Dendritic cell treated with granulocyte-macrophage colony-stimulating factor and Interleukin-4, amounts not matched to agents 40 ng/mL and 50 ng/mL, for 4 days (primary cell): Measurements from ENCODE around the gene UQCC3.
"Not testable (repeated sequence)": the region's sequence is repeated elsewhere in the genome, so short reads cannot be mapped to it uniquely, and the experiment has no call there.

Experiments used
- H3K27ac Mint-ChIP-seq: one replicate; pipeline ENCODE4 v1.8.0; 2022; ENCODE audit warnings: mild to moderate bottlenecking, mixed read lengths
- H3K27me3 Mint-ChIP-seq: one replicate; pipeline ENCODE4 v1.8.0; 2022; ENCODE audit warnings: mild to moderate bottlenecking, mixed read lengths
- H3K36me3 Mint-ChIP-seq: one replicate; pipeline ENCODE4 v1.8.0; 2022; ENCODE audit warnings: low read depth, mixed read lengths
- H3K4me1 Mint-ChIP-seq: one replicate; pipeline ENCODE4 v1.8.0; 2022; ENCODE audit warnings: low read depth, mixed read lengths
- H3K4me3 Mint-ChIP-seq: one replicate; pipeline ENCODE4 v1.8.0; 2022; ENCODE audit warnings: mild to moderate bottlenecking, moderate library complexity, mixed read lengths
- H3K9me3 Mint-ChIP-seq: one replicate; pipeline ENCODE4 v1.8.0; 2022; ENCODE audit warnings: mixed read lengths
- intact Hi-C: fragments of 100-400 bp; cut with micrococcal nuclease; formaldehyde crosslinking; loops from one replicate; pipeline ENCODE4 v1.15.0; 2022

Gene UQCC3

DNA sequence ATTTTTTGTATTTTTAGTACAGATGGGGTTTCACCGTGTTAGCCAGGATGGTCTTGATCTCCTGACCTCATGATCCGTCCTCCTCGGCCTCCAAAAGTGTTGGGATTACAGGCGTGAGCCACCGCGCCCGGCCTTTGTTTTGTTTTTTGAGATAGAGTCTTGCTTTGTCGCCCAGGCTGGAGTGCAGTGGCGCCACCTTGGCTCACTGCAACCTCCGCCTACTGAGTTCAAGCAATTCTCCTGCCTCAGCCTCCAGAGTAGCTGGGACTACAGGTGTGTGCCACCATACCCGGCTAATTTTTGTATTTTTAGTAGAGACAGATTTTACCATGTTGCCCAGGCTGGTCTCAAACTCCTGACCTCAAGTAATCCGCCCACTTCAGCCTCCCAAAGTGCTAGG lies 21.2 kb upstream of the UQCC3 start:
- Mint-ChIP-seq H3K36me3 (peaks cover 53% of the 10 kb centered on the region), H3K4me1 (peaks cover 41% of the 10 kb centered on the region), H3K27ac (peak overlapping the region; percentile 43)
- H3K4me3 Mint-ChIP-seq, H3K9me3 Mint-ChIP-seq, intact Hi-C loops, H3K27me3 Mint-ChIP-seq: not testable (repeated sequence)

DNA sequence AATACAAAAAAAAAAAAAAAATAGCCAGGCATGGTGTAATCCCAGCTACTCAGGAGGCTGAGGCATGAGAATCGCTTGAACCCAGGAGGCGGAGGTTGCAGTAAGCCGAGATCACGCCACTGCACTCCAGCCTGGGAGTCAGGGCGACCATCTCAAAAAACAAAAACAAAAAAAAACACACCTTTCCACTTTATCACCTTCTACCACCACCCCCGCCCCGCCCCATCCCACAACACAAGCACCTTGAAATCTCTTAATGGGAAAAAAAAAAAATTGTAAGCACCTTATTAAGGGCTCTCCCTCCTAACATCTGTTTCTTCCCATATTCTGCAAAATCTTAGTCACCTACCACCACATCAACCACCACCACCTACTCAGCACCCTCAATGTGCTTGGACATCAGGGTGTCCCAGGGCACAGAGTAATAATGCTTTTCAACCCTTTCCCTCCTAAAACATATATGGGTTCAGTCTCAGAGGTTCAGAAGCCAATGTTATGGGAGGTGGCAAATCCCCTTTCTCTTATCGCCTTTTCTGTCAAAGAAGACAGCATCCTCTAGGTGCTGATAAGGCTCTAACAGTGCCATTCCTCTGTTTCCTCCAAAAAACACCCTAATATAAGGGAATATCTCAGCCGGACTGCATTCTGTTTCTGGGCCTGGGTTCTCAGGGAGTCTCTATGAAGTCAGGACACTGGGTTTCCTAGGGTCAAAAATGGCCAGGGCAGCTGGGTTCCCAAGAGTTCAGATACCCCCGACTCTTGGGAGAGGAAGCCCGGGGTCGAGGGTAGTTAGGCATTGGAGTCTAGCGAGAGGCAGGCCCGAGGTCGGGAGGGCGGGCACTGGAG lies 19.1 kb upstream of the UQCC3 start:
- H3K9me3 Mint-ChIP-seq, result no peaks in the 10 kb centered on the region
- H3K27ac Mint-ChIP-seq, result peak overlapping the region; percentile 93
- H3K4me3 Mint-ChIP-seq, result peak overlapping the region; percentile 96
- H3K27me3 Mint-ChIP-seq, result no peaks in the 10 kb centered on the region
- peaks cover 26% of the 10 kb centered on the region for H3K4me1 Mint-ChIP-seq
- H3K36me3 Mint-ChIP-seq, result peaks cover 43% of the 10 kb centered on the region
- intact Hi-C loops, result loop anchor here (1.0 kb wide), 1 partner anchor 27 kb away; the partner anchor contains the start of gene UBXN1

DNA sequence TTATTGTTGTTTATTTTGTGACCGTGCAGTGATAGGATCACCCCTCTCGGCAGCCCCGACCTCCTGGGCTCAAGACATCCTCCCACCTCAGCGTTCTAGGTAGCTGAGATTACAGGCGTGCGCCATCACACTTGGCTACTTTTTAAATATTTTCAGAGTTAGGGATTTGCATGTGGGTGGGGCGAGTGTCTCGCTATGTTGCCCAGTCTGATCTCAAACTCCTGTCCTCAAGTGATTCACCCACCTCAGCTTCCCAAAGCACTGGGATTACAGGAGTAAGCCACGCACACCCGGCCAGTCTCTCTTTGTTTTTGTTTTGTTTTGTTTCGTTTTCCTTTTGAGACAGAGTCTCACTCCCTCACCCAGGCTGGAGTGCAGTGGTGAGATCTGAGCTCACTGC lies 17.2 kb upstream of the UQCC3 start:
- H3K9me3 Mint-ChIP-seq, result no peaks in the 10 kb centered on the region
- H3K36me3 Mint-ChIP-seq, result peaks cover 24% of the 10 kb centered on the region
- peak overlapping the region; percentile 21 for H3K4me3 Mint-ChIP-seq
- H3K4me1 Mint-ChIP-seq, result peaks cover 18% of the 10 kb centered on the region
- intact Hi-C loops, result no loop called here
- H3K27me3 Mint-ChIP-seq, result no peaks in the 10 kb centered on the region
- H3K27ac Mint-ChIP-seq, result peak overlapping the region; percentile 93

DNA sequence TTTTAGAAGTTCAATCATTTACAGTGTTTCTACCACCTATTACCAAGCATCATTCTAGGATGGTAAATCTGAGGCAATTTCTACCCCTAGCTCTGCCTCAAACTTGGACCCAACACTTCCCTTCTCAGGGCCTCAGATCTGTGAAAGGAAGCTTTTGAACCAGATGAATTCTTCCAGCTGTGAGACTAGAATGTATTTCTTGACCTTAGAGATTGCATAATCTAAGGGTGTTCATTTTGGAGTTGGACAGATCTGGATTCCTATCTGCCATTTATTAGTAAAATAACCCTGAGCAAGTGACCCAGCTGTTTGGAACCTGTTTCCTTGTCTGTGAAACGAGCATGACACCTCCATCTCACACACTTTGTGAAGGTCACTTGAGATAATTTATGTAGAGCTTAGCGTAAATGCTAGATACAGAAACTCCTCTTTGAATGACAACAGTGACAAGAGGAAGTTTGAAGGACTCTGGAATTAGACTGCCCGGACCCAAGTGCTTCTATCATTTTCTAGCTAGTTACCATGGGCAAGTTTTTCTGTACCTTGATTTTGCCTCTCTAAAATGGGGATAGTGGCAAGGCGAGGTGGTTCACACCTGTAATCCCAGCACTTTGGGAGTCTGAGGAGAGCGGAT lies 14.6 kb upstream of the UQCC3 start:
- Mint-ChIP-seq H3K4me1 (peaks cover 13% of the 10 kb centered on the region), H3K4me3 (no peak overlapping the region), H3K27me3 (no peaks in the 10 kb centered on the region), H3K36me3 (peaks cover 8% of the 10 kb centered on the region), H3K9me3 (no peaks in the 10 kb centered on the region), H3K27ac (no peak overlapping the region)
- intact Hi-C loops, result no loop called here

DNA sequence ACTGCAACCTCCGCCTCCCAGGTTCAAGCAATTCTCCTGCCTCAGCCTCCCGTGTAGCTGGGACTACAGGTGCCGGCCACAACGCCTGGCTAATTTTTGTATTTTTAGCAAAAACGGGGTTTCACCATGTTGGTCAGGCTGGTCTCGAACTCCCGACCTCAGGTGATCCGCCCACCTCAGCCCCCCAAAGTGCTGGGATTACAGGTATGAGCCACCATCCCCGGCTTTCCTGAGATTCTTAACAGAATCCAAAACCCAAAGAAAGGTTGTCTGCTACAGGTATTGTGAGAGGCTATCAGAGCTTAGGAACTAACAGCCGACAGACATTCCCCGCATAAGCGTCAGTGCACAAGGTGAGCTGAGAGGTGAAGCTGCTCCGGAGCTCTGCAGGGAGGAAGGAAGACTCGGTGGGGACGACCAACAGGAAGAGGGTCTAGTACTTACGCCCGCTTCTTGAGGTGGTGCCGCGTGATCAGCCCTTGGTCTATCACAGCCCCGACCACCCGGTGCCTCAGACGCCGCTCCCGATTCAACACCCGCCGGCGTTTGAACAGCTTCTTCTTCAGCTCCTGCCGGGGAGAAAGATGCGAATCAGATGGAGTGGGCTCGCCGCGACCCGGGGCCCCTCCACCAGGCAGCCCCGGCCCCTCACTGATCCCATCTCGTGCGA lies 6.9 kb upstream of the UQCC3 start:
- peaks cover 29% of the 10 kb centered on the region for H3K4me1 Mint-ChIP-seq
- peak overlapping the region; percentile 94 for H3K4me3 Mint-ChIP-seq
- intact Hi-C loops, result no loop called here
- H3K9me3 Mint-ChIP-seq, result no peaks in the 10 kb centered on the region
- peak overlapping the region; percentile 88 for H3K27ac Mint-ChIP-seq
- peaks cover 63% of the 10 kb centered on the region for H3K36me3 Mint-ChIP-seq
- no peaks in the 10 kb centered on the region for H3K27me3 Mint-ChIP-seq

DNA sequence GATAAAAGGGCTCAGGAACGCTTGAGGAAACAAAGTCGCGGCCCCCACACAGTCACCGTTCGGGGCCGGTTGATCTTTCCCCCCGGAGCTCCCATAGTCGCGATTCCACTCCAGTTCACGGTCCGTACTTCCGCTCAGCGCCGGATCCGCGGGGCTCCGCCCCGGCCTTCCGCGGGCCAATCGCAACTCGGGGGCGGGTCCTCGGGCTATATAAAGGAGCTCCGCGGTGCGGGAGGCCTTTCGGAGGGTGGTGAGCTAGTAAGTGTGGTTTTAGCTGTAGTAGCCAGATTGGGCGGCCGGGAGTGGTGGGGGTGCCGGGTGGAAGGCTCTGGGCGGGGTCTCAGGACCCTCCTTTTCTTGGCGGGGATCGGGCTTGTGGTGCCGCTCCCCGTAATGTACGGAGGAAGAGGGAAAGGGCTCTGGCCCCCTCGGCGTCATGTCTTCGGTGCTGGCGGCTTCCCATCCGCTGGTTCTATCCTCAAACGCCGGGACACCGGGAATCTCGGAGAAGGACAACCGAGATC lies 6.3 kb upstream of the UQCC3 start, which contains the start of the genes C11orf98 and CSKMT:
Gene C11orf98, minus strand, starts transcription at position 136 of the 524 bp plus-strand sequence. Its CDS starts 41 bp downstream, at position 95.
Gene CSKMT, plus strand, starts transcription at position 238 of the 524 bp plus-strand sequence. CDS start 568 bp downstream, outside the sequence.
- Mint-ChIP-seq H3K9me3 (no peaks in the 10 kb centered on the region), H3K27me3 (no peaks in the 10 kb centered on the region), H3K27ac (peak within 1 kb of the TSS; percentile 88), H3K4me1 (peaks cover 35% of the 10 kb centered on the region), H3K36me3 (peaks cover 65% of the 10 kb centered on the region), H3K4me3 (peak within 1 kb of the TSS; percentile 94)
- intact Hi-C loops, result no loop called here

DNA sequence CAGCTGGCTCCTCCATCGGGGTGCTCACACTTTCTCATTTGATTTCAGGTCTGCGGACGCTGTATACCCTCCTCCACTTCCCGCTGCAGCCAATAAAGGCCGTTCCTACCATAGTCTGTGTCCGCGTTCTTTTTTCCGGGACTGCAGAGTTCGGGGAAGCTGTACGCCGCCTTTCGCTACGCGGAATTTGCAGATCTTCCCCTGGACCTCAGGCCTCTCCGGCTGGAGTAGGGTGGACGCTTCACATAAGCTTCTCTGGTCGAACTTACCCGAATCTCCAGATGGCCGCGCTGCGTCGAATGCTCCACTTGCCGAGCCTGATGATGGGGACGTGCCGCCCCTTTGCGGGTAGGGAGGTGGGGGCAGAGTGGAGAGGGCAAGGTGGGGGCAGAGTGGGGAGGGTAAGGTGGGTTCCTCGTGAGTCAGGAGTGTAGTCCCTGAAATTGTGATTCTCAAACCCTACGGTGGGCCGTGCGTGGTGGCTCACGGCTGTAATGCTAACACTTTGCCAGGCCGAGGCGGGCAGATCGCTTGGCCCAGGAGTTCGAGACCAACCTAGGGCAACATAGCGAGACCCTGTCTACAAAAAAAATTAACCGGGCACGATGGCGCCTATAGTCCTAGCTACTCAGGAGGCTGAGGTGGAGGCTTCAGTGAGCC lies 5.7 kb upstream of the UQCC3 start:
- Mint-ChIP-seq H3K27me3 (no peaks in the 10 kb centered on the region), H3K27ac (peak overlapping the region; percentile 88), H3K36me3 (peaks cover 65% of the 10 kb centered on the region), H3K4me3 (peak overlapping the region; percentile 94), H3K9me3 (no peaks in the 10 kb centered on the region), H3K4me1 (peaks cover 39% of the 10 kb centered on the region)
- intact Hi-C loops, result no loop called here

DNA sequence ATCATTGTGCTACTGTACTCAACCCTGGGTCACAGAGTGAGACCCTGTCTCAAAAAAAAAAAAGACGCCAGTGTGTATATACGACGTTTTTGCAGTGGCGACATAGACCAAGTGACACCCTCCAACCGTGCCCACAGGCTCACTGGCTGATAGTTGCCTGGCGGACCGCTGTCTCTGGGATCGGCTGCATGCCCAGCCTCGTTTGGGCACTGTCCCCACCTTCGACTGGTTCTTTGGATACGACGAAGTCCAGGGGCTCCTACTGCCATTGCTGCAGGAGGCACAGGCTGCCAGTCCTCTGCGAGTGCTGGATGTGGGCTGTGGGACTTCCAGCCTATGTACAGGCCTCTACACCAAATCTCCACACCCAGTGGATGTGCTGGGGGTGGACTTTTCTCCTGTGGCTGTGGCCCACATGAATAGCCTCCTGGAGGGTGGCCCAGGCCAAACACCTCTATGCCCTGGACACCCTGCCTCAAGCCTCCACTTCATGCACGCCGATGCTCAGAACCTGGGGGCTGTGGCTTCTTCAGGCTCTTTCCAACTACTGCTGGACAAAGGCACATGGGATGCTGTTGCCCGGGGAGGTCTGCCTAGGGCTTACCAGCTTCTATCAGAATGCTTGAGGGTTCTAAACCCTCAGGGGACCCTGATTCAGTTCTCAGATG lies 5.1 kb upstream of the UQCC3 start:
- Mint-ChIP-seq H3K9me3 (no peaks in the 10 kb centered on the region), H3K4me3 (peak overlapping the region; percentile 94), H3K4me1 (peaks cover 45% of the 10 kb centered on the region), H3K36me3 (peaks cover 70% of the 10 kb centered on the region), H3K27me3 (no peaks in the 10 kb centered on the region), H3K27ac (peak overlapping the region; percentile 88)
- intact Hi-C loops, result no loop called here

DNA sequence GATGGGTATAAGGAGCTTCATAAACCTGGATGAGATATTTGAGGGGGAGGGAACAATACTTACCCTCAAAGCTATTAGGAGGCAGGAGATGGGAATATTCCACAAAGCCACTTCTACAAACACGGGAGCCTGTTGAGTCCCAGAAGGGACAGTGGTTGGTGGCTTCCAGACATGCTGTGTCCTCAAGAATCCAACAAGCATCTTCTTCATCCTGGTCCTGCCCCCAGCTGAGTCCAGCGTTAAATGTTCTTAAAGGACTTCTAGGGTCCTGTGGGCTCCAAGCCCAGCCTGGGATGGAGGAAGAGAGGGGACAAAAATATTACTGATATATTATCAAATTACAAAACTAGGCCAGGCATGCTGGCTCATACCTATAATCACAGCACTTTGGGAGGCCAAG lies 4.0 kb upstream of the UQCC3 start:
- Mint-ChIP-seq H3K27ac (no peak overlapping the region), H3K4me1 (peaks cover 52% of the 10 kb centered on the region), H3K9me3 (no peaks in the 10 kb centered on the region), H3K4me3 (no peak overlapping the region), H3K27me3 (no peaks in the 10 kb centered on the region), H3K36me3 (peaks cover 76% of the 10 kb centered on the region)
- intact Hi-C loops, result no loop called here

DNA sequence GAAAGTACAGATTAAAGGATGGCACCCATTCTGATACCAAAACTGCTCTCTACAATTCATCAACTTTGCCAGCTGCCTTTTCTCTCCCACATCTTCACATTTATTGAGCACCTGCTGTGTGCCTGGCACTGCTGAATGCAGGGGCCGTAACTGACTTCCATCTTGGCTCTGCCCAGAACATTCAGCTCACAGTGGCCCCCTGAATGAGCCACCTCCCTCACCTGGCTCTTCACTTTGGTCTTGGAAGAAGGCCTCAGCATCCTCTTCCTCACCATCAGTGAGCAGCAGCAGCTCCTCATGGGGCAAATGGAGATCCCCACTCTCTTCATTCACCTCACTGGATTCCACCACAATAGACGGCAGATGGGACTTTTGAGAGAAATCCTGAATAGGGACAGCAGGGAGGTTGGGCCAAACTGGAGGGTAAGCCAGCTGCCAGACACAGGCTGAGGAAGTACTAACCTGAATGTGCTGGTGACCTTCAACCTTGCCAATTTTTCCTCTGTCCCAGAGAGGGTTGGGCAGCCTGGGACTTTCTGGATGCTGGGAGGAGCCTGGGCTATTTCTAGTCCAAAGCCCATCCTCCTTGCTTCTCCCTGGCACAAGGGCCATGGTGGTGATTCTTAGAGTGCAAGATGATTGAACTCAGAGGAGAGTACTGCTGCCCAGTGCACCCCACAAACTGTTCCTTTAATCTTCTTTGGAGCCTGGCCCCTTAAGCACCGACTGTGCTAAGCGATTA lies 1.9 kb upstream of the UQCC3 start:
- no peaks in the 10 kb centered on the region for H3K27me3 Mint-ChIP-seq
- intact Hi-C loops, result loop anchor here (5.0 kb wide), 1 partner anchor 77 kb away; the partner anchor contains the start of gene TUT1
- H3K9me3 Mint-ChIP-seq, result no peaks in the 10 kb centered on the region
- H3K36me3 Mint-ChIP-seq, result peaks cover 81% of the 10 kb centered on the region
- peaks cover 51% of the 10 kb centered on the region for H3K4me1 Mint-ChIP-seq
- no peak overlapping the region for H3K4me3 Mint-ChIP-seq
- no peak overlapping the region for H3K27ac Mint-ChIP-seq

DNA sequence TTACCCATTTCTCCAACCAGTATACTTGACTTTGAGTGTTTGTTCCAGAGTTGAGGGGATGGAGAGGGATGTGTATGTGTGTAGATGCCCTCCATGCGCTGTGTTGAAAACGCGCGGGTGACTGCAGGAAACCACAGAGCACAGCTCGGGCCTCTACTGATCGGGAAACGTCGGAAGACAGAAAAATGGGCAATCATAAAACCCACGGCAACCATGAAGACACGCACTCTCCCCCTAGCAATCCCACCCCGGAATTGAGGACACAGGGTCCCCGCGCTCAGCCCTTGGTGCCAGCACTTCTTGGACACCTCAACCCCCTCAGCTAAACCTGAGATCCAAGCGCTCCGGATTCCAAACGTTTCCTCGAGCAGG lies 251 bp upstream of the UQCC3 start:
- peak overlapping the region; percentile 95 for H3K4me3 Mint-ChIP-seq

DNA sequence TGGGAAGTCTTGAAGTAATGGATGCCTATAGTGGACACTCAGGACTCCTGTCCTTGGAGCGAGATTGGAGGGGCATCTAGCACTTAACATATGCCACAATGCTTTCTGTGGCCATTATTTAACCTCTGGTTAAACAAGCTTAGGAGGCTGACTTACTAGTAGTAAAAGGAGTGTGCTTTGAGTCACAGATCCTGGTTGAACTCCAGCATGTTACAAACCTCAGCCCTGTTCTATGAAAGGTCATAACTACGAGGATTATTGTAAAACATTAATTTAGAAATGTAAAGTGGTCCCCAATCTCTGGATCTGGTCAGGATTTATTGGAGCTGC lies 1.7 kb downstream of the UQCC3 start:
- Mint-ChIP-seq H3K27me3 (no peaks in the 10 kb centered on the region), H3K4me1 (peaks cover 61% of the 10 kb centered on the region), H3K27ac (peak overlapping the region; percentile 96), H3K4me3 (peak overlapping the region; percentile 95), H3K9me3 (no peaks in the 10 kb centered on the region), H3K36me3 (peaks cover 84% of the 10 kb centered on the region)
- intact Hi-C loops, result loop anchor here (5.0 kb wide), 1 partner anchor 81 kb away; the partner anchor contains the start of gene TUT1

More for the DNA sequence above, 251 bp upstream of the UQCC3 start:
- Mint-ChIP-seq H3K9me3 (no peaks in the 10 kb centered on the region), H3K27me3 (no peaks in the 10 kb centered on the region), H3K27ac (peak overlapping the region; percentile 96), H3K36me3 (peaks cover 81% of the 10 kb centered on the region), H3K4me1 (peaks cover 56% of the 10 kb centered on the region)
- intact Hi-C loops, result loop anchor here (5.0 kb wide), 1 partner anchor 79 kb away; the partner anchor contains the start of gene TUT1
